Activated naive CD4-positive, alpha-beta T cell treated with anti-CD3 and anti-CD28 coated beads, Interleukin-2, amount 50 U/mL, for 72 hours (primary cell): ENCODE data around the gene ZSWIM7. TPM values are rescaled to one million over a fixed set of nuclear protein-coding genes. Genes with fewer than 3 reads are reported as not detected.
A peak's percentile ranks its signal among the peaks of the same experiment; 100 is the strongest.

Experiments used
- ATAC-seq, 2 donors: fragments of 150-1000 bp; cut with Tn5 transposase; 2 replicates each; pipeline ENCODE4 v1.10.0; 2021; ENCODE audit warnings: mild to moderate bottlenecking in 2 of 2, moderate library complexity in 2 of 2
- DNase-seq, 2 donors: peaks; one replicate each; pipeline ENCODE4 v3.0.0; 2021 to 2022; ENCODE audit warnings: low spot score in 2 of 2
- H3K27ac Mint-ChIP-seq, 2 donors: one replicate each; pipeline ENCODE4 v1.8.0; 2022; ENCODE audit warnings: mild to moderate bottlenecking in 2 of 2, mixed read lengths in 2 of 2
- H3K36me3 Mint-ChIP-seq, 2 donors: one replicate each; pipeline ENCODE4 v1.8.0; 2022; ENCODE audit warnings: mixed read lengths in 2 of 2
- H3K9me3 Mint-ChIP-seq, 2 donors: one replicate each; pipeline ENCODE4 v1.8.0; 2022; ENCODE audit warnings: mixed read lengths in 2 of 2
- total RNA-seq, 2 donors: library from RNA; stranded (reverse); gene quantifications; one replicate each; pipeline ENCODE4 v1.2.3, GENCODE V29; 2022

ZSWIM7 gene
- total RNA-seq, 2 donors from 2014 or later, result 8.8 to 26.2 TPM

GRCh38 chr17:15971098-15971678 is 28.3 kb downstream of the ZSWIM7 start:
- ATAC-seq, result no peak
- Mint-ChIP-seq H3K9me3 (no peaks in the 10 kb centered on the region), H3K27ac (no peak overlapping the region), H3K36me3 (no peaks in the 10 kb centered on the region)
- DNase-seq, result no peak

DNA sequence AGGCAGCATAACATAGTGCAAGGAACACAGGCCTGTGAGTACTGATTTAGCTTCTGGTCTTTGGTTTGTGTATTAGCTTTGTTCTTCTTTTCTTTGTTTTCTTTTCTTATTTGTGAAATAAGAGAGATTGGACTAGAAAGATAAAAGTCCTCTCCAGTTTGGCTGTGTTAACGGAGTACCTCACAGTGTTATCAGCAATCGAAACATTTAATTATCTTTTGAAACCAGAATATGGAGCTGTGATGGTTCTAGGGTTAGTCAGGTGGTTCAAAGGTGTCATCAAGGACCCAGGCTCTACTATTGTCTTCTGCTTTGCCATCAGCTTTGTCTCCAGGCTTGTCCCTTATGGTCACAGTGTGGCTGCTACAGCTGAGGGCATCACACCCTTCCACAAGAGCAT is 29.0 kb downstream of the ZSWIM7 start:
- Mint-ChIP-seq H3K27ac (no peak overlapping the region), H3K9me3 (no peaks in the 10 kb centered on the region), H3K36me3 (no peaks in the 10 kb centered on the region)
- no peak for ATAC-seq
- DNase-seq, result no peak

GRCh38 chr17:15969463-15969862 is 30.0 kb downstream of the ZSWIM7 start:
- no peak overlapping the region for H3K27ac Mint-ChIP-seq
- ATAC-seq (no peak), DNase-seq (no peak)
- H3K9me3 Mint-ChIP-seq, result no peaks in the 10 kb centered on the region
- no peaks in the 10 kb centered on the region for H3K36me3 Mint-ChIP-seq

- DNase-seq (no peak), ATAC-seq (no peak)
- H3K36me3 Mint-ChIP-seq, result no peaks in the 10 kb centered on the region
- no peak overlapping the region for H3K27ac Mint-ChIP-seq
- no peaks in the 10 kb centered on the region for H3K9me3 Mint-ChIP-seq
These were observed 31.7 kb downstream of the ZSWIM7 start for GRCh38 chr17:15967706-15968399.

DNA sequence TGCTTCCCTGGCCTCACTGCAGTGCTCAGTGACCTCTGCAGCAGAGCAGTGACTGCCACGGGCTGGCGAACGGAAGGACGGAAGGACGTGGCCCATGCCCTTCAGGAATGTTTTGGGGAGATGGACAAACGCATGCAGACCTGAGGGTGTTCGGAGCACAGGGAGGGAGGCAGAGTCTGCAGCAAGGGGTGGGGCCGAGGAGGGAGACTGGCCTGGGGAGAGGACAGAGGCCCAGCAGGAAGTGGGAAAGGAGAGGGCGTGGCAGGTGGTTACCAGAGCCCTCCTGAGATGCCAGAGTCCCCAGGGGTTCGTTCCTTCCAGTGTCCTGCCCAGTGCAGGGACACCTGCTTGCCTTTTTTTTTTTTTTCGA is 32.6 kb downstream of the ZSWIM7 start:
- DNase-seq (no peak), ATAC-seq (no peak)
- H3K27ac Mint-ChIP-seq, result no peak overlapping the region
- H3K36me3 Mint-ChIP-seq, result no peaks in the 10 kb centered on the region
- no peaks in the 10 kb centered on the region for H3K9me3 Mint-ChIP-seq

DNA sequence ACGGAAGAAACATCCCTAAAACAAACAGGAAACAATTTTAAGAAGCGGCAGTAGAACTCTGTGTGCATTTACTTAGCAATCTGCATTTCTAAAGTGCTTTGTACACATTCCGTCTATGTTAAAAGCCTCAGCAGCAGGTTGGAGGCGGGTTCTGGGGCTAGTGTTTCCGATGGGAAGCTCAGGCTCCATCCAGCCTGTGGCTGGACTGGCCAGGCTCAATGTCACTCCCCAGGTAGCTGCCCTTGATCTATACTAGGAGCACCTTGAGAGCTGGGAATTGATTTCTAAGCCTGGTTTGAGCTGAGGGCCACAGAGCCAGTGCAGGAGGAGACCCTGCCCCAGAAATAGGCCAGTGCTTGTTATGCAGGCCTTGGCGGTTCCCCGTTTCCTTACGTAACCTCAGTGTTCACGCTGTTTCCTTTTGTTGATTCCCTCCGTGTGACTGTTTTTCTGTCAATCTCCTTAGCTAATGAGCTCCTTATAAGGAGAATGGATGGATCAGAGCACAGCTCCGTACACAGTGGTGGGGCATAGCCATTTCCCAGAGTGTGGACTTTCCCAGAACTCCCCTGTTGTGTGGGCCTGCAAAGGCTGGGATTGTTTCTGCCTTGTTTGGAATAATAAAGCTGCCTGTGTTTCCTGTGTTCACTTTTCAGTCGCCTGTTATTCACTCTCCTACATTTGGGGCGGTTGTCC is 33.2 kb downstream of the ZSWIM7 start:
- Mint-ChIP-seq H3K27ac (no peak overlapping the region), H3K36me3 (no peaks in the 10 kb centered on the region), H3K9me3 (no peaks in the 10 kb centered on the region)
- DNase-seq (no peak), ATAC-seq (peak in 1 of 2 donors; percentile 16)

DNA sequence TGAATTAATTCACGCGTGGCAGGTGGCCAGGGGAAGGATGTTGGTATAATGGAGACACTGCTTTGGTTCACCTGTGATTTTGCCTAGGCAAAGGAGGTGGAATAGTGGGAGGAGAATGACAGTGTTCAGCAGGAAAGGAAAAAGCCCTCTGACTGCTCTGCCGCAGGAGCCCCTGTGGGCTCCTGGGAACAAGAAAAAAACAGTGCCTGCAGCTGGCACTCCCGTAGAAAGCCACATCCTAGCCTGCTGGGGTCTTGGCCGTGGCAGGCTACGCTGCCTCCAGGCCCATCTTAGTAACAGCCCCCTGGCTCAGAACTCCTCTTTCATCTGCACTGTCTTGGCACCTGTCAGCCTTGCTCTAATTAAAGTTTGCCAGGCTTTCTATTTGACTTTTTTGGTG is 34.0 kb downstream of the ZSWIM7 start:
- DNase-seq, result no peak
- H3K9me3 Mint-ChIP-seq, result no peaks in the 10 kb centered on the region
- H3K27ac Mint-ChIP-seq, result no peak overlapping the region
- no peaks in the 10 kb centered on the region for H3K36me3 Mint-ChIP-seq
- ATAC-seq, result no peak

GRCh38 chr17:15963670-15964110 is 35.8 kb downstream of the ZSWIM7 start:
- H3K27ac Mint-ChIP-seq, result no peak overlapping the region
- ATAC-seq (no peak), DNase-seq (no peak)
- no peaks in the 10 kb centered on the region for H3K9me3 Mint-ChIP-seq
- no peaks in the 10 kb centered on the region for H3K36me3 Mint-ChIP-seq

- no peak for ATAC-seq
- no peak for DNase-seq
- peak overlapping the region in 1 of 2 donors; percentile 64 for H3K27ac Mint-ChIP-seq
- H3K36me3 Mint-ChIP-seq, result peaks cover 0 to 7% of the 10 kb centered on the region in 2 donors
- H3K9me3 Mint-ChIP-seq, result no peaks in the 10 kb centered on the region
These were observed 41.0 kb downstream of the ZSWIM7 start for GRCh38 chr17:15958484-15958854.

DNA sequence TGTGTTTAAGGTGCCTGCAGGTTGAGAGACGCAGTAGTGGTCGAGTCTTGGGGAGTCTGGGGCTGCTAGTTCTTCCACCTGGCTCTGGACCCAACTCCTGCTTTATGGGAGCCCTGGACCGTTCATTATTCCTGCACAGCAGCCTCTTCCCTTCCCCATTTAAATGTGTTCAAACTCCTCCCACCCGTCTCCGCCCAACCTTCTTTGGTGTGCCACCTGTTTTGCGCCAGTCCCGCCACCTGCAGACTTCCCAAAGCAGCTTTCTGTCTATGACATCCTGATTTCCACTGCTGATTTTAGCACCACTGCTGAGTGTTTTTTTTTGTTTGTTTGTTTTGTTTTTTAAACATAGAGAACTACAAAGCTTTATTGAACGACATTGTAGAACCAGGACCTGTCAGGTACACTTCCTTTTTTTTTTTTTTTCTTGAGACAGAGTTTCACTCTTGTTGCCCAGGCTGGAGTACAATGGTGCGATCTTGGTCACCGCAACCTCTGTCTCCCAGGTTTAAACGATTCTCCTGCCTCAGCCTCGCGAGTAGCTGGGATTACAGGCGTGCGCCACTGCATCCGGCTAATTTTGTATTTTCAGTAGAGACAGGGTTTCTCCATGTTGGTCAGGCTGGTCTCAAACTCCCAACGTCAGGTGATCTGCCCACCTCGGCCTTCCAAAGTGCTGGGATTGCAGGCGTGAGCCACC is 41.7 kb downstream of the ZSWIM7 start:
- peaks cover 0 to 7% of the 10 kb centered on the region in 2 donors for H3K36me3 Mint-ChIP-seq
- no peaks in the 10 kb centered on the region for H3K9me3 Mint-ChIP-seq
- ATAC-seq (peak in 1 of 2 donors; percentile 1), DNase-seq (no peak)
- H3K27ac Mint-ChIP-seq, result peak overlapping the region; percentile 18 to 64

DNA sequence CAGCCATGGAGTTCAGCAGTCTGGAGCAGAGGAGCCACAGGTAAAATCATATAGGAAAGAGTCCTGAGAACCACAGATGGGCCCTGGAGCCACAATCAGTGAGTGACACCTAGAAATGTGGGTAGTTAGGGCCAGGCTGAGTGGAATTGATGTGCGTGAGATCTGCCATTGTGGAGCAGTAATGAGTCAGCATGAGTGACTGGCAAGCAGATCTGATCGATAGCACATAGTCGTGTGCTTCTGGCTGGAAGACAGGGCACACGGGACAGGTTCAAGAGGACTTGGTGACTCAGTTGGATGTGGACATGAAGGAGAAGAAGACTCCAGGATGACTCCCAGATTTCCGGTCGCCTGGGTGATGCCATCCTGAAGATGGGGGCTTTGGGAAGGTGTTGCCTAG is 42.3 kb downstream of the ZSWIM7 start:
- Mint-ChIP-seq H3K36me3 (peaks cover 0 to 7% of the 10 kb centered on the region in 2 donors), H3K9me3 (no peaks in the 10 kb centered on the region), H3K27ac (peak overlapping the region in 1 of 2 donors; percentile 4)
- DNase-seq (peak in 1 of 2 donors; percentile 42), ATAC-seq (peak; percentile 39 to 70)

DNA sequence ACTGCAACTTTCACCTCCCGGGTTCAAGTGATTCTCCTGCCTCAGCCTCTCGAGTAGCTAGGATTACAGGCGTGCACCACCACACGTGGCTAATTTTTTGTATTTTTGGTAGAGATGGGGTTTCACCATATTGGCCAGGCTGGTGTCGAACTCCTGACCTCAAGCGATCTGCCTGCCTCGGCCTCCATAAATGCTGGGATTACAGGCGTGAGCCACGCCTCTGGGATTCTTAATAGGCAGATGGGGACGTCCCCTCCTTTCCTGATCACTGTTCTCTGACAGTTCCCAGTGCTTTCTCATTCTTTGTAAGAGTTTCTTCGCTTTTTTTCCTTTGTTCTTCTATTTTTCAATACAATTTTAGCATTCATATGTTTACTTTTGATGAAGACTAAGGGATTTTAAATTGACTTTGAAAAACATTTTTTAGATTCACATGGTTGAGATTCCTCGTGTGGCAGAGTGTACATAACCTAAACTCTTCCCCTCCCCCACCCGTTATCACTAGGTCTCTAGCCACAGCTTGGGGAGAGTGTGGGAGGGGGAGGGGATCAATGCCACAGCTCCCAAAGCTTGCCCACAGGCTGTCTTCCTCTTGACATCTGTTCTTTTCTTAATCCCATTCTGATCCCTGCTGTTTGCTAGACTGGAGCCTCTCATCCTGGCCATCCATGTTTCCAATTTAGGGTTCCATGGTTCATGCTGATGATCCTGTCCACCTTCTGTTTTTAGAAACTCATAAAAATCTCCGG is 43.5 kb downstream of the ZSWIM7 start:
- ATAC-seq (no peak), DNase-seq (no peak)
- no peak overlapping the region for H3K27ac Mint-ChIP-seq
- peaks cover 0 to 7% of the 10 kb centered on the region in 2 donors for H3K36me3 Mint-ChIP-seq
- no peaks in the 10 kb centered on the region for H3K9me3 Mint-ChIP-seq

GRCh38 chr17:15954222-15954621 is 45.3 kb downstream of the ZSWIM7 start:
- H3K27ac Mint-ChIP-seq, result no peak overlapping the region
- ATAC-seq (no peak), DNase-seq (no peak)
- peaks cover 0 to 7% of the 10 kb centered on the region in 2 donors for H3K36me3 Mint-ChIP-seq
- no peaks in the 10 kb centered on the region for H3K9me3 Mint-ChIP-seq

- Mint-ChIP-seq H3K27ac (no peak overlapping the region), H3K9me3 (no peaks in the 10 kb centered on the region), H3K36me3 (peaks cover 0 to 7% of the 10 kb centered on the region in 2 donors)
- ATAC-seq (no peak), DNase-seq (no peak)
These were observed 46.4 kb downstream of the ZSWIM7 start for GRCh38 chr17:15952916-15953790.

GRCh38 chr17:15952048-15952532 is 47.4 kb downstream of the ZSWIM7 start:
- H3K9me3 Mint-ChIP-seq, result no peaks in the 10 kb centered on the region
- no peak for ATAC-seq

More at GRCh38 chr17:15952048-15952532, 47.4 kb downstream of the ZSWIM7 start:
- Mint-ChIP-seq H3K27ac (no peak overlapping the region), H3K36me3 (peaks cover 0 to 7% of the 10 kb centered on the region in 2 donors)
- no peak for DNase-seq
